GM18505 (cell line): ENCODE data around the gene KCNG2.

Experiments used
- ATAC-seq: cut with Tn5 transposase; IDR thresholded peaks from one replicate; pipeline ENCODE4 v1.9.1; 2021; ENCODE audit not compliant: unreplicated experiment
- POLR2A ChIP-seq: IDR thresholded peaks from 4 replicates; pipeline ENCODE4 v1.6.1; 2011; ENCODE audit warnings: borderline replicate concordance; ENCODE audit not compliant: insufficient read depth, insufficient read length; ENCODE audit errors: extremely low read depth

The KCNG2 gene

DNA sequence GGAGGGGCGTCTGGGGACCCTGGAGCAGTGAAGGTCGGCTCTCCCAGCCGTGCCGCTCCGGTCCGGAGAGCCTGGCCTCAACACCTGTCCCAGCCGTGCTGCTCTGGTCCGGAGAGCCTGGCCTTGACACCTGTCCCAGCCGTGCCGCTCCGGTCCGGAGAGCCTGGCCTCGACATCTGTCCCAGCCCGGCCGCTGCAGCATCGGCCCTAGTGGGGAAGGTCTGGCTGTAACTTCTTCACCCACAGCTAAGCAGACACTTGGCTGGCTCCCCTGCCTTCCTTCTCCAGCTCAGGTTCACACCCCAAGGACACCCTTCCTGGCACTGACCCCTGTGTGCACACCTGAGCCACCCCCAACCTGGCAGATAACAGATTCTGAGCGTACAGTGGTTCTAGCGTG, 4.6 kb downstream of the KCNG2 start:
- TF ChIP-seq POLR2A = no peak
- no peak for ATAC-seq

- ATAC-seq = no peak
- no peak for TF ChIP-seq POLR2A
These were observed 5.9 kb downstream of the KCNG2 start for GRCh38 chr18:79803611-79804051.

- ATAC-seq = no peak
- no peak for TF ChIP-seq POLR2A
These were observed 6.5 kb downstream of the KCNG2 start for GRCh38 chr18:79804130-79804787.

DNA sequence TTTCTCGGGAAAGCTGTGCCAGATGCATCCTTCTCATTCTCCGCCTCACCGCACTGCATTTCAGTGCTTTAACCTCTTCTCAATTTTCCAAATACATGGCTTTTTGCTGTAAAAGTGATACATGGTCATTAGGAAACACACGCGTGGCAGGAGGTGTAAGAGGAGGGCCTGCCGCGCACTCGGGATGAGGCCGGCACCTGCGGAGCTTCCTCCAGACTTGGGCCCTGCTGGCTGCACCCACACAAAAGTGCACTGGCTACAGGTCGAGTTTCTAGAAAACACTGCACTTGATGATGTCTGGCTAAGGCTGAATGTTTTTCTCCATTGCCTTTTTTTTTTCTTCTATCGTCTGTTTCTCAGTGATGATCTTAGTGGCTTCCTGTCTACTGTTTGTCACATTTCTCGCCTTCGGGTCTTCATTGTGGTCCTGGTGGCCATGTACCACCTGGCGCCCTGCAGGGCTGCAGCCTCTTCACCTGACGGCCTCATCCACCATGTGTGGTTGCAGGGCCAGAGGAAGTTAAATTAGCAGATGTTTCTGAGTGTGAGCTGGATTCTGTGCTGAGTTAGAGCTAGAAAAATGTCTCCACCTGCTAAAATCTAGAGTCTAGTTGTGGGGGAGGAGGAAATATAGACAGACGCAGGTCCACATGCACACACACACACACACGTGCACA, 7.6 kb downstream of the KCNG2 start:
- no peak for TF ChIP-seq POLR2A
- ATAC-seq = no peak

GRCh38 chr18:79805926-79806487, 8.3 kb downstream of the KCNG2 start:
- no peak for ATAC-seq
- no peak for TF ChIP-seq POLR2A

DNA sequence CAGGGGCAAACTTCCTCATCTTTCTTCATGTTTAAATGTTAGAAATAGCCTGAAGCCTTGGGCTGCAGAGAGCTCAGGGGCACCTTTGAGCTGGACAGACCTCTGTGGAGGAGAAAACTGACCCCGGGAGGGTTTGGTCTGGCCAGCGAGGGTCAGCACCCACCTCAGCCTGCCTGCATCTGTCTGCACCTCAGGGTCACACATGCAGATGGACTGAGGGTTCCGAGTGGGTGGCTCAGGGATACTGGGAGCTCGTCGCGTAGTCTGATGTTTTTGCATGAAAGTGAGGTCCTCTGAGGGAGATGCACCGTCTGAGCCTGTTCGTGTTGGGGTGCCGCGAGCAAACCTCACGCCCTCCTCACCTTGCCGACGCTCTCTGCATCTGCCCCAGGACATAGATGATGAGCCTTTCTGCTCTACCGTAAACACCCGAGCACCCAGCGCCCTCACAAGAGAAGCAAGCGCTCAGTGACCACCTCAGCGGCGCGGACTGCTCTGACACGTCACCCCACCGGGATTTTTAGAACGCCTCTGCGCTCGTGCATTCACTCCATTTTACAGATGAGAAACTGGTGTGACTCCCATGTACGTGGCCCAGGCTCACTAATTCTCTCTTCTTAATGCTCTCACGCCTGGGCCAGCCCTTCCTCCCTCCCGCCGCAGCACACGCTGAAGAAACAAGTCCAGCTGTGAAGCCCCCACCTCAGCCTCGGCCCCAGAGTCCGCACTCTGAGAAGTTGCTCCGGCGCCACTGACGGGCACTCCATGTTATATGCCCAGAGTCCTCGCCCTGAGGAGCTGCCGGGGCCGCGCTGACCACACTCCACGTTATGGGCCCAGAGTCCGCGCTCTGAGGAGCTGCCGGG, 9.5 kb downstream of the KCNG2 start:
- ATAC-seq = no peak
- no peak for TF ChIP-seq POLR2A

- ATAC-seq = no peak
- no peak for TF ChIP-seq POLR2A
These were observed 11.9 kb downstream of the KCNG2 start for GRCh38 chr18:79809482-79810192.

- no peak for TF ChIP-seq POLR2A
- no peak for ATAC-seq
These were observed 14.3 kb downstream of the KCNG2 start for GRCh38 chr18:79812052-79812451.

GRCh38 chr18:79814373-79814772, 16.6 kb downstream of the KCNG2 start:
- no peak for ATAC-seq
- no peak for TF ChIP-seq POLR2A

DNA sequence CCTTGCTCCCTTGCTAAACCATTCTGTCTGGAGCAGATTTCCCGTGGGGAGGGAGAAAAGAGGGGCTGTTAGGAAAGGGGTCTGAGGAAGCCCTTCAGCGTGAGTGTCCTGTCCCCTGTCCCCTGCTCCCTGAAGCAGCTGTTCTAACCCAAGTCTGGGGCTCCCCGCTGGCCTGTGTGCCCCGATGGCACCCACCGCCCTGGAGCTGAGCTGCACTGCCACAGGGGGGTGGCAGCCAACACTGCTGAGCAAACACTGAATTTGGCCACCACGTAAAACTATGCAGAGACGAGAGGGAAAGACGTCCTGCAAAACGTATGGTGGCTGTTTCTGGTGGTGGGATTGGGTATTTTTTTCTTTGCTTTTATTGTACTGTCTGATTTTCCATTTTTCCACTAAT, 17.9 kb downstream of the KCNG2 start:
- no peak for TF ChIP-seq POLR2A
- ATAC-seq = no peak

DNA sequence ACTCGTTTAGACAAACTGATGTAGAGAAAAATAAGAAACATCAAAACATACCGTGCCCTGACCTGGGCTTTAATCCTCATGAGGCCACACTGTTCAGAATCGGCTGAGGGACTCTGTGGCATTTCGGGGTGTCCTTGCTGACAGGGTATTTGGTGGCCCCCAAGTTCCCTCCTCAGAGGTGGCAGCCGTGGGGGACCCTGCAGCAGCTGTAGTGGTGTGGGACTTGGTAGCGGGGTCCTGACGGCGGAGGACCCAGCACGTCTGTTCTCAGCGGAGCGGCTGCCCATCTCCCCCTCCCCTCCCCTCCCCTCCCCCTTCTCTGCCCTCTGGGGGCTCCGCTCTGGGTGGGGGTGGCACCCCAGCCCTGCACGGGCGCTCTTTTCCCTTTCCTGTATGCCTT, 18.4 kb downstream of the KCNG2 start:
- no peak for ATAC-seq

GRCh38 chr18:79816981-79817606, 19.4 kb downstream of the KCNG2 start:
- TF ChIP-seq POLR2A = no peak
- no peak for ATAC-seq

More for the DNA sequence above, 18.4 kb downstream of the KCNG2 start:
- TF ChIP-seq POLR2A = no peak
